Type B pancreatic cell (in vitro differentiated cells): Measurements from ENCODE around the gene ARL8A. TPM values are rescaled to one million over a fixed set of nuclear protein-coding genes. Genes with fewer than 3 reads are reported as not detected.

Experiments used
- DNase-seq: peaks from one replicate; pipeline ENCODE4 v3.0.0; 2021; ENCODE audit warnings: mixed read lengths; ENCODE audit not compliant: unreplicated experiment; ENCODE audit errors: extremely low spot score
- H3K27ac Mint-ChIP-seq: 2 replicates; pipeline ENCODE4 v1.8.0; 2021; ENCODE audit warnings: mild to moderate bottlenecking, mixed read lengths
- H3K27me3 Mint-ChIP-seq: 2 replicates; pipeline ENCODE4 v1.8.0; 2021; ENCODE audit warnings: mixed read lengths
- H3K36me3 Mint-ChIP-seq: 2 replicates; pipeline ENCODE4 v1.8.0; 2021; ENCODE audit warnings: mixed read lengths
- H3K4me1 Mint-ChIP-seq: one replicate; pipeline ENCODE4 v1.8.0; 2021; ENCODE audit warnings: mixed read lengths; ENCODE audit not compliant: unreplicated experiment
- H3K4me3 Mint-ChIP-seq: 2 replicates; pipeline ENCODE4 v1.8.0; 2021; ENCODE audit warnings: mild to moderate bottlenecking, mixed read lengths
- H3K9me3 Mint-ChIP-seq: 2 replicates; pipeline ENCODE4 v1.8.0; 2021; ENCODE audit warnings: mixed read lengths
- CTCF ChIP-seq: fragments of 200-600 bp; sonication (generic); conservative IDR thresholded peaks from 2 replicates; pipeline ENCODE4 v1.5.0; 2021; ENCODE audit warnings: antibody characterized with exemption, mild to moderate bottlenecking
- total RNA-seq: library from RNA; stranded (reverse); gene quantifications from 2 replicates; pipeline ENCODE4 v1.2.1, GENCODE V29; 2021; ENCODE audit warnings: low replicate concordance

ARL8A gene
- total RNA-seq, 1 donor from 2014 or later: 58.6 TPM

GRCh38 chr1:202129453-202130296 lies 14.9 kb downstream of the ARL8A start:
- TF ChIP-seq CTCF: no peak

GRCh38 chr1:202127836-202128622 lies 16.5 kb downstream of the ARL8A start:
- DNase-seq: no peak
- Mint-ChIP-seq H3K9me3 (no peaks in the 10 kb centered on the region), H3K36me3 (no peaks in the 10 kb centered on the region), H3K4me3 (no peak overlapping the region), H3K27ac (no peak overlapping the region), H3K27me3 (peaks cover 4% of the 10 kb centered on the region), H3K4me1 (peaks cover 9% of the 10 kb centered on the region)
- no peak for TF ChIP-seq CTCF

More at GRCh38 chr1:202129453-202130296, 14.9 kb downstream of the ARL8A start:
- Mint-ChIP-seq H3K4me3 (no peak overlapping the region), H3K36me3 (no peaks in the 10 kb centered on the region), H3K4me1 (peaks cover 5% of the 10 kb centered on the region), H3K9me3 (no peaks in the 10 kb centered on the region), H3K27ac (no peak overlapping the region), H3K27me3 (no peaks in the 10 kb centered on the region)
- no peak for DNase-seq

GRCh38 chr1:202127061-202127460 lies 17.5 kb downstream of the ARL8A start:
- Mint-ChIP-seq H3K4me1 (peaks cover 4% of the 10 kb centered on the region), H3K4me3 (no peak overlapping the region), H3K27me3 (peaks cover 4% of the 10 kb centered on the region), H3K9me3 (no peaks in the 10 kb centered on the region), H3K27ac (no peak overlapping the region), H3K36me3 (no peaks in the 10 kb centered on the region)
- no peak for DNase-seq
- no peak for TF ChIP-seq CTCF

- no peaks in the 10 kb centered on the region for H3K36me3 Mint-ChIP-seq
- peaks cover 9% of the 10 kb centered on the region for H3K4me1 Mint-ChIP-seq
- H3K27ac Mint-ChIP-seq: no peak overlapping the region
- peaks cover 4% of the 10 kb centered on the region for H3K27me3 Mint-ChIP-seq
- TF ChIP-seq CTCF: no peak
- H3K4me3 Mint-ChIP-seq: no peak overlapping the region
- H3K9me3 Mint-ChIP-seq: no peaks in the 10 kb centered on the region
- no peak for DNase-seq
These were observed 18.1 kb downstream of the ARL8A start for GRCh38 chr1:202126426-202126825.

GRCh38 chr1:202125611-202126010 lies 18.9 kb downstream of the ARL8A start:
- H3K36me3 Mint-ChIP-seq: no peaks in the 10 kb centered on the region
- TF ChIP-seq CTCF: no peak
- H3K9me3 Mint-ChIP-seq: no peaks in the 10 kb centered on the region
- no peak overlapping the region for H3K4me3 Mint-ChIP-seq
- no peak for DNase-seq
- peaks cover 4% of the 10 kb centered on the region for H3K27me3 Mint-ChIP-seq
- H3K27ac Mint-ChIP-seq: no peak overlapping the region
- peaks cover 13% of the 10 kb centered on the region for H3K4me1 Mint-ChIP-seq
